Nephron (organoid): Measurements from ENCODE around the gene PRR7.

ENCODE experiments used
- H3K27ac Mint-ChIP-seq, 3 experiments: 2 replicates each; pipeline ENCODE4 v1.8.0; 2020; ENCODE audit warnings: mixed read lengths in 3 of 3, mild to moderate bottlenecking in 2 of 3, moderate library complexity in 1 of 3
- H3K27me3 Mint-ChIP-seq: 2 replicates; pipeline ENCODE4 v1.8.0; 2021; ENCODE audit warnings: low read depth, mild to moderate bottlenecking, moderate library complexity, mixed read lengths
- H3K36me3 Mint-ChIP-seq: 2 replicates; pipeline ENCODE4 v1.8.0; 2020; ENCODE audit warnings: low read depth, mixed read lengths
- H3K4me1 Mint-ChIP-seq: 2 replicates; pipeline ENCODE4 v1.8.0; 2020; ENCODE audit warnings: mixed read lengths
- H3K4me3 Mint-ChIP-seq, 3 experiments: 2 replicates each; pipeline ENCODE4 v1.8.0; 2020; ENCODE audit warnings: mild to moderate bottlenecking in 3 of 3, mixed read lengths in 3 of 3, moderate library complexity in 2 of 3
- H3K9me3 Mint-ChIP-seq: 2 replicates; pipeline ENCODE4 v1.8.0; 2020; ENCODE audit warnings: mixed read lengths
- TF ChIP-seq, protein P1 (sequence below), 3 experiments: fragments of 200-600 bp; sonication (generic); IDR thresholded peaks; one replicate each; pipeline ENCODE4 v1.5.0; 2021; ENCODE audit warnings: antibody characterized with exemption in 3 of 3; ENCODE audit not compliant: unreplicated experiment in 3 of 3

PRR7 gene

GRCh38 chr5:177427919-177428573, 18.6 kb upstream of the PRR7 start:
- H3K4me1 Mint-ChIP-seq, result peaks cover 15% of the 10 kb centered on the region
- TF ChIP-seq, protein P1, sequence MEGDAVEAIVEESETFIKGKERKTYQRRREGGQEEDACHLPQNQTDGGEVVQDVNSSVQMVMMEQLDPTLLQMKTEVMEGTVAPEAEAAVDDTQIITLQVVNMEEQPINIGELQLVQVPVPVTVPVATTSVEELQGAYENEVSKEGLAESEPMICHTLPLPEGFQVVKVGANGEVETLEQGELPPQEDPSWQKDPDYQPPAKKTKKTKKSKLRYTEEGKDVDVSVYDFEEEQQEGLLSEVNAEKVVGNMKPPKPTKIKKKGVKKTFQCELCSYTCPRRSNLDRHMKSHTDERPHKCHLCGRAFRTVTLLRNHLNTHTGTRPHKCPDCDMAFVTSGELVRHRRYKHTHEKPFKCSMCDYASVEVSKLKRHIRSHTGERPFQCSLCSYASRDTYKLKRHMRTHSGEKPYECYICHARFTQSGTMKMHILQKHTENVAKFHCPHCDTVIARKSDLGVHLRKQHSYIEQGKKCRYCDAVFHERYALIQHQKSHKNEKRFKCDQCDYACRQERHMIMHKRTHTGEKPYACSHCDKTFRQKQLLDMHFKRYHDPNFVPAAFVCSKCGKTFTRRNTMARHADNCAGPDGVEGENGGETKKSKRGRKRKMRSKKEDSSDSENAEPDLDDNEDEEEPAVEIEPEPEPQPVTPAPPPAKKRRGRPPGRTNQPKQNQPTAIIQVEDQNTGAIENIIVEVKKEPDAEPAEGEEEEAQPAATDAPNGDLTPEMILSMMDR (IDR thresholded peaks at IDR 0.05; ENCODE audit: unreplicated experiment in 3 of 3), result no peak
- no peak overlapping the region for H3K27ac Mint-ChIP-seq

DNA sequence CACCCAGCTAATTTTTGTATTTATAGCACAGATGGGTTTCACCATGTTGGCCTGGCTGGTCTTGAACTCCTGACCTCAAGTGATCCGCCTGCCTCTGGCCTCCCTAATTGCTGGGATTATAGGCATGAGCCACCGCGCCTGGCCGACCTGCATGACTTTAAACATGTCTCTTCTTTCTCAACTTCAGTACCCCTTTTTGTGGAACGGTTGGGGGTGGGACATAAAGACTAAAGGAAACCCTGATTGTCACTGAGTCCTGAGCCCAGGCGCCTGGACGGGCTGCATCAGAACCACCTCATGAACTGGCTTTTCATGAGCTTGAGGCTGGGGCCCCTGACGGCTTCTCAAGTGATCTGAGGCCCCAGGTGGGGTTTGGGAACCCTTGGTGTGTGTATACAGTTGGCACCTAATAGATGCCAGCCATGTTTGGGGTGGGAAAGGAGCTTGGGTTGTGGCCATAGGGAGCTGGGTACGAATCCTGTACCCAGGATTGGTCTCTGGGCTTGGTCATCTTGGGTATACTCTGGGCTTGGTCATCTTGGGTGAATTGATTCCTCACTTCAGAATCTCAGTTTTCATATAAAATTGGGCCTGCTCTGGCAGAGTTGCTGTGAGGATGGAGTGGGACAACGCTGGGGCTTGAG, 17.9 kb upstream of the PRR7 start:
- Mint-ChIP-seq H3K27ac (peak overlapping the region in 2 of 3 experiments; percentile 37 to 39), H3K27me3 (peaks cover 4% of the 10 kb centered on the region), H3K4me1 (peaks cover 15% of the 10 kb centered on the region), H3K9me3 (no peaks in the 10 kb centered on the region), H3K36me3 (peaks cover 8% of the 10 kb centered on the region), H3K4me3 (peak overlapping the region; percentile 54 to 91 (median 63))
- TF ChIP-seq, protein P1 (IDR thresholded peaks at IDR 0.05; ENCODE audit: unreplicated experiment in 3 of 3), result no peak

More at GRCh38 chr5:177427919-177428573, 18.6 kb upstream of the PRR7 start:
- Mint-ChIP-seq H3K4me3 (peak overlapping the region; percentile 88 to 91 (median 89)), H3K27me3 (peaks cover 4% of the 10 kb centered on the region), H3K9me3 (no peaks in the 10 kb centered on the region), H3K36me3 (peaks cover 5% of the 10 kb centered on the region)

DNA sequence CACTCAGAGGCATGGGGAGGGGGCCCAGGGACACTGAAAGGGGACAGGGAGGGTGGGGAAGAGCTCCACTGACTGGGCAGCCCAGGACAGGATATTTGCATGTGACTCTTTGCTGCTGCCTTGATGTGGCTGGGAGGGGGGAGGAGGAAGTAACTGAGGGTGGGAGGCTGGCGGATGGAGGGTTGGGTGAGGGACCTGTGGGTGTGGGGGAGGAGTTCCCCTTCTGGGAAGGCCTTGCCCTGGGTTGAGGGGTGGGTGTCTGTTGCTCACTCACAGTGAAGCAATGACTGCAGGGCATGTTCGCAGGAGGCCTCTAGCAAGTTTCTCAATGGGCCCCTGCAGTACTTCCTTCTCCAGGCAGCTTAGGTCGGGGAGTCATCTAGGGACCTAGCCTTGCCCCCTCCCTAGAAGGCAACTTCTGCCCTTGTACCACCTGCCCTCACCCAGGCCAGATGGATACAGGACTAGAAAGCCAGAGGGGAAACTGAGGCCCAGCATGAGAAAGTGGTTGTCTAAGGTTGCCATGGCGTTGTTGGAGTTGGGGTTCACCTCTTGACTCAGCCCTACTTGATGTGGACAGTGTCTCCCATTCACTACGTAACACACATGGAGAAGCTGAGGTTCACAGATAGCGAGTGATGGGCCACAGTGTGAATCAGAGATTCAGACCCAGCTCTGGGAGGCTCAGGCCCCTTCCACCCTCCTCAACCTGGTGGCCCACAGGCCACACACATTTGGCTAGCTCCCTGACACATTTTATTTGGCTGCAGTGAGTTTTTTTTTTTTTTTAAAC, 17.2 kb upstream of the PRR7 start:
- Mint-ChIP-seq H3K9me3 (no peaks in the 10 kb centered on the region), H3K27me3 (peaks cover 4% of the 10 kb centered on the region), H3K36me3 (peaks cover 8% of the 10 kb centered on the region), H3K4me1 (peaks cover 15% of the 10 kb centered on the region), H3K4me3 (peak overlapping the region; percentile 54 to 91 (median 66)), H3K27ac (peak overlapping the region in 2 of 3 experiments; percentile 37 to 39)
- TF ChIP-seq, protein P1 (IDR thresholded peaks at IDR 0.05; ENCODE audit: unreplicated experiment in 3 of 3), result no peak

DNA sequence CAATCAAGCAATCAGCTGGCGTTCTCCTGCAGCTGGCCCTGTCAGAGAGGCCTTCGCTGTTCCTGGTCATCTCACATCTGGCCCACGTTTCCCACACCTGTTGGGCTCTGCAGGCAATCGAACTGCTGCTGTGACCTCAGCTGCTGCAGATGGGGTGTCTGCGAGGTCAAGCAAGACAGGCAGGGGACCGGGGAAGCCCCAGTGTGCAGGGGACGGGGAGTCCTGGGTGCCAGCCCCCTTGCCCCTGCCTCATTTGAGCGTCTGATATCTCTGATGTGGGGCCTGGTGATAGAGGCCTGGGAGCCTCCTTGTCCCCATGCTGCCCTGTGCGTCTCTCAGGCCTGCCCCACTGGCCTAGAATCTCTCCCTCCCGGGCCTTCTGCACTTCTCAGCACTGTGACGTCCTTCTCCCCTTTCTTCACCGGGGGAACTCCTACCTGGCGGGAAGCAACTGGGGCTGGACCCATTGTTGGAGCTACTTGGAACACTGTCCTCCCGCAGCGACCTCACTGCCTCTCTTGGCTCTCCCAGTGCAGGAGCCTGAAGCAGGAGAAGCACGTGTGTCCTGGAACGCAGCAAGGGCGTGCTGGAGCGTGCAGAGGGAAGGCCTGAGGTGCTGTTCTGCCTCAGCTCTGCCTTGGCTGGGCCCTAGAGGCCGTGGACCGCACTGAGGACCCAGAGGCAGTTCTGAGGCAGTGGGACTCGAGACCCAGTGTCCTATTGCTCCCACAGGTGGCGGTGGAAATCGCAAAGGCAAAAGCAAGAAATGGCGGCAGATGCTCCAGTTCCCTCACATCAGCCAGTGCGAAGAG, 16.3 kb upstream of the PRR7 start:
- Mint-ChIP-seq H3K27me3 (peaks cover 3% of the 10 kb centered on the region), H3K27ac (no peak overlapping the region), H3K4me3 (peak overlapping the region; percentile 44 to 70 (median 47)), H3K4me1 (peaks cover 15% of the 10 kb centered on the region), H3K36me3 (peaks cover 11% of the 10 kb centered on the region), H3K9me3 (no peaks in the 10 kb centered on the region)
- TF ChIP-seq, protein P1 (IDR thresholded peaks at IDR 0.05; ENCODE audit: unreplicated experiment in 3 of 3), result no peak

GRCh38 chr5:177430972-177431316, 15.7 kb upstream of the PRR7 start:
- H3K36me3 Mint-ChIP-seq, result peaks cover 13% of the 10 kb centered on the region
- TF ChIP-seq, protein P1 (IDR thresholded peaks at IDR 0.05; ENCODE audit: unreplicated experiment in 3 of 3), result no peak
- no peak overlapping the region for H3K27ac Mint-ChIP-seq
- H3K4me1 Mint-ChIP-seq, result peaks cover 15% of the 10 kb centered on the region
- no peak overlapping the region for H3K4me3 Mint-ChIP-seq
- no peaks in the 10 kb centered on the region for H3K27me3 Mint-ChIP-seq
- no peaks in the 10 kb centered on the region for H3K9me3 Mint-ChIP-seq
